Spleen (tissue), 13 donors: ENCODE results near the gene DTX3L. TPM values are rescaled to one million over a fixed set of nuclear protein-coding genes. Genes with fewer than 3 reads are reported as not detected.

ENCODE experiments used
- DNase-seq: peaks from one replicate; pipeline ENCODE4 v3.0.0-alpha.2; 2020
- H3K27ac ChIP-seq, 8 donors: fragments of 200-600 bp; sonication (generic) in 7 of 8; 1 replicate in 4 of 8; 2 replicates in 4 of 8; pipeline versions ENCODE4 v1.5.0 to v1.8.0; 2016 to 2021; ENCODE audit warnings: inconsistent platforms in 4 of 8, mild to moderate bottlenecking in 4 of 8, moderate library complexity in 1 of 8
- H3K27me3 ChIP-seq, 7 donors: fragments of 200-600 bp; sonication (generic) in 6 of 7; replicated peaks in 1 of 7; 1 replicate in 4 of 7; 2 replicates in 3 of 7; pipeline versions ENCODE4 v1.5.0 to v1.8.0; 2016 to 2021; ENCODE audit warnings: inconsistent platforms in 3 of 7, mild to moderate bottlenecking in 1 of 7
- H3K36me3 ChIP-seq, 6 donors: fragments of 200-600 bp; sonication (generic) in 5 of 6; 1 replicate in 4 of 6; 2 replicates in 2 of 6; pipeline versions ENCODE4 v1.5.0 to v1.8.0; 2016 to 2021; ENCODE audit warnings: inconsistent platforms in 2 of 6
- H3K4me1 ChIP-seq, 6 donors: fragments of 200-600 bp; sonication (generic) in 5 of 6; 1 replicate in 3 of 6; 2 replicates in 3 of 6; pipeline versions ENCODE4 v1.5.0 to v1.8.0; 2016 to 2021; ENCODE audit warnings: inconsistent platforms in 3 of 6
- H3K4me3 ChIP-seq, 8 donors: fragments of 200-600 bp; sonication (generic) in 7 of 8; 1 replicate in 4 of 8; 2 replicates in 4 of 8; pipeline versions ENCODE4 v1.5.0 to v1.8.0; 2016 to 2021; ENCODE audit warnings: inconsistent platforms in 4 of 8, mild to moderate bottlenecking in 4 of 8, moderate library complexity in 2 of 8
- H3K9me3 ChIP-seq, 8 donors: fragments of 200-600 bp; sonication (generic) in 7 of 8; 1 replicate in 4 of 8; 2 replicates in 4 of 8; pipeline versions ENCODE4 v1.5.0 to v1.8.0; 2016 to 2021; ENCODE audit warnings: inconsistent platforms in 4 of 8
- CTCF ChIP-seq, 11 experiments: fragments of 200-600 bp in 7 of 11; fragments of 450-650 bp in 4 of 11; sonication (generic) in 4 of 11; IDR thresholded peaks in 8 of 11; conservative IDR thresholded peaks in 3 of 11; 1 replicate in 7 of 11; 2 replicates in 4 of 11; pipeline versions ENCODE4 v1.4.0 to v1.8.0; 2016 to 2021; ENCODE audit warnings: antibody characterized with exemption in 11 of 11, inconsistent platforms in 4 of 11, mild to moderate bottlenecking in 1 of 11
- POLR2A ChIP-seq, 3 donors: fragments of 450-650 bp; IDR thresholded peaks; one replicate each; pipeline ENCODE4 v1.5.1; 2017; ENCODE audit warnings: antibody characterized with exemption in 3 of 3, mild to moderate bottlenecking in 1 of 3
- POLR2AphosphoS5 ChIP-seq, 3 donors: sonication (generic); formaldehyde crosslinking; IDR thresholded peaks; one replicate each; pipeline ENCODE4 v1.5.1; 2017; ENCODE audit warnings: antibody characterized with exemption in 3 of 3
- WGBS, 5 donors: extraction: QIAGEN DNeasy Blood & Tissue Kit in 3 of 5; methylation state at CpG; one replicate each; pipeline versions ENCODE4 v1.1.5 to v1.1.7; 2013 to 2018; 5-methylcytosine and 5-hydroxymethylcytosine counted together
- intact Hi-C: fragments of 100-400 bp; cut with DNase I; formaldehyde crosslinking; loops from one replicate; pipeline ENCODE4 v1.15.0; 2023; ENCODE audit warnings: low total_unique reads
- long read RNA-seq, 2 donors: transcript quantifications; one replicate each; lab custom pipeline, GENCODE V29; 2026
- polyA plus RNA-seq, 3 donors: library from polyadenylated mRNA; stranded (reverse); fragments of 200-250 nt; gene quantifications; one replicate each; pipeline ENCODE4 v1.2.1, GENCODE V29; 2013
- total RNA-seq, 7 donors: library from RNA; depleted of rRNA in 3 of 7; stranded (reverse); fragments of >200 nt in 3 of 7; fragmentation: NEBNext Ultra II Directional in 4 of 7; extraction: Animal tissue kit (Norgen Biotek cat#: 25700) in 4 of 7; gene quantifications; one replicate each; pipeline versions ENCODE4 v1.1.0 to v1.2.1, GENCODE V29; 2016 to 2021
- donor health status: healthy with polysubstance abuse.
- donor health status: DM: no; HTN: no; CAD: no; lungs with moderate emphysema.
- donor health status: DM: no; HTN: no; CAD: no.
- donor health status: Bipolar disorder and iron deficiency.
- donor health status: healthy.
- donor health status: DM: no; HTN: no; CAD: no.
- donor health status: DM: yes; HTN: yes; CAD: no.

The DTX3L gene
- total RNA-seq (10 to 100 TPM; 47.1 to 68.4 (median 67.4) TPM), polyA plus RNA-seq (10 to 100 TPM; 11.0 to 24.8 (median 11.5) TPM)
- long read RNA-seq, donor 1, full-length matches to known transcripts, result 5 of 5 reads
- long read RNA-seq, donor 1, partial matches to known transcripts, result 0 of 5 reads
- long read RNA-seq, donor 1, other reads (novel, unspliced or antisense), result 0 of 5 reads
- long read RNA-seq, donor 2, full-length matches to known transcripts, result 2 of 2 reads
- long read RNA-seq, donor 2, partial matches to known transcripts, result 0 of 2 reads
- long read RNA-seq, donor 2, other reads (novel, unspliced or antisense), result 0 of 2 reads

DNA sequence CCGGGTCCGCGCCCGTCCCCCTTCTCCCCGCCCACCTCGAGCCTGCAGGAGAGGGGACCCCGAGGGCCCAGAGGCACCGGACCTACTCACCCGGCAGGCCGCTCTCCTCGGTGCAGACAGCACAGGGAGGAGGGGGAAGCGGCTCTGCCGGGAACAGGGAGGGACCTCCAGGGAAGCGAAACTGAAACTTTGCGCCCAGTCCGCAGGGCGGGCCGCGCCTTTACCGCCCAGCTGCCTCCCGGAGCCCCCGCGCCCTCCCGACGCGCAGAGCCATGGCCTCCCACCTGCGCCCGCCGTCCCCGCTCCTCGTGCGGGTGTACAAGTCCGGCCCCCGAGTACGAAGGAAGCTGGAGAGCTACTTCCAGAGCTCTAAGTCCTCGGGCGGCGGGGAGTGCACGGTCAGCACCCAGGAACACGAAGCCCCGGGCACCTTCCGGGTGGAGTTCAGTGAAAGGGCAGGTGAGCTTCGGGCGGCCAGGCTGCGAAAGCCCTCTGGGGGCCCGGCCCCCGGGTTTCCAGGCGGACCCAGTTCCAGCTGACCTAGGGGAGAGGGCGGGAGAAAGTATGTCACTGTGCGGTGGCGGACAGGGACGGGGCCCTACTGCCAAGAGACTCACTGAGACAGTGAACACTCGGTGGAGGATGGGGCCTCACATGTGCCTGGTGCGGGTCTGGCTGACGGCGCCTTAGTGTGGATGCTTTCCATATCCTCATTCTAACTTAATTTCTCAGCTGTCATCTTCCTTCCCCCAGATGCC lies at the start of gene DTX3L, which contains the start of gene PARP9:
Gene DTX3L, plus strand, starts transcription at position 184 of the 758 bp plus-strand sequence. Its CDS starts 89 bp downstream, at position 273.
Gene PARP9, minus strand, starts transcription at position 146 of the 758 bp plus-strand sequence. CDS start 4,680 bp downstream, outside the sequence.
- Histone ChIP-seq H3K36me3 (peaks cover 0 to 54% (median 32%) of the 10 kb centered on the region in 6 donors), H3K4me1 (peaks cover 37 to 94% (median 87%) of the 10 kb centered on the region in 6 donors), H3K27me3 (no peaks in the 10 kb centered on the region), H3K4me3 (peak within 1 kb of the TSS; percentile 60 to 95 (median 82)), H3K9me3 (no peaks in the 10 kb centered on the region), H3K27ac (peak within 1 kb of the TSS; percentile 94 to 99 (median 97))
- intact Hi-C loops, result no loop called here
- TF ChIP-seq POLR2AphosphoS5 (IDR thresholded peaks at IDR 0.05), result peak; percentile 91 to 97 (median 94)
- peak in 2 of 3 donors; percentile 35 to 68 for TF ChIP-seq POLR2A (IDR thresholded peaks at IDR 0.05)
- TF ChIP-seq CTCF (IDR thresholded peaks at IDR 0.05 in 8 of 11, conservative IDR thresholded peaks at IDR 0.05 in 3 of 11), result peak in 1 of 11 experiments; percentile 22
- peak; percentile 96 for DNase-seq
- 0 to 1% (median 1%) methylated on average over 29 to 56 of the region's 56 CpGs for WGBS, 5 donors

DNA sequence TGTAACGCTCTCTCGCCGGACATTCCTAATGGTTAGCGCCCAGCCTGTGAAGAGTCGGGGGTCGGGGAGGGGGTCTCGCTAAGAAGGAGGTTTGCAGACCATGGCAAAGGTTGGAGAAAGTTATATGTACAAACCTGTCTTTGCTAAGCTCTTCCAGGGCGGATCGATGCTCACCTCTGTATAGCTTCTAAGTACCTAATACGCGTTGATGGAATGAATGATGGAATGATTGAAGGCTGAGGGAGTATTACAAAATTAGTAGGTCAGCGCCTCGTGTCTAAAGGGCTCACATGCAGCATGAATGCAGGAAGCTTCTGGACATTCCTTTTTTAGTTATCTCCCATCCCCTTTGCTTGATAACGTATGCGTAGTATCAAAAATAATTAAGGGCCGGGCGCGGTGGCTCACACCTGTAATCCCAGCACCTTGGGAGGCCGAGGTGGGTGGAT lies 49.1 kb upstream of the DTX3L start:
- H3K27ac ChIP-seq, result peak overlapping the region; percentile 94 to 99 (median 98)
- 36 to 42% (median 39%) methylated on average over 18 to 19 of the region's 19 CpGs for WGBS, 5 donors

DNA sequence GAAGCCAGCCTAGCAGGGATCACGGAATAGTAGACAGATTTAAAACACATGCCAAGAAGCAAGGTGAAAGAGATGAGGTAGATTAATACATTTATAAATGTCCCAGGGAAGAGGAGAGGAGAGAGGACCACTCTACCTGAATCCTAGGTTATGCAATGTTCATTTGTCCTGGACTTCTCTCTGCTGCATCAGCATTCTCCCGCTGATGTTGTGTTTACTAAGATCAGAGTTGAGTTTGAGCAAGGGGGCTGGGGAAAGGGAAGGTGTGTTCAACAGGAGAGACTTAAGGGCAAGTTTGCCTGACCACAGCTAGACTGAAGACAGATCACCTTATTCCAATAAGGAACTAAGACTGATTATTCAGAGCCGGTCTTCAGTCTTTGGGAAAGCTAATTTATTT lies 48.3 kb upstream of the DTX3L start:
- Histone ChIP-seq H3K4me3 (no peak overlapping the region), H3K4me1 (peaks cover 6 to 39% (median 30%) of the 10 kb centered on the region in 6 donors), H3K27me3 (no peaks in the 10 kb centered on the region), H3K36me3 (no peaks in the 10 kb centered on the region), H3K27ac (no peak overlapping the region), H3K9me3 (no peaks in the 10 kb centered on the region)
- TF ChIP-seq POLR2A (IDR thresholded peaks at IDR 0.05) (no peak), CTCF (IDR thresholded peaks at IDR 0.05 in 8 of 11, conservative IDR thresholded peaks at IDR 0.05 in 3 of 11) (no peak), POLR2AphosphoS5 (IDR thresholded peaks at IDR 0.05) (no peak)
- 90 to 100% (median 96%) methylated on average over 3 of the region's 3 CpGs for WGBS, 5 donors
- no peak for DNase-seq
- intact Hi-C loops, result no loop called here

More for the DNA sequence above, 49.1 kb upstream of the DTX3L start:
- no peak for TF ChIP-seq POLR2AphosphoS5 (IDR thresholded peaks at IDR 0.05)
- TF ChIP-seq CTCF (IDR thresholded peaks at IDR 0.05 in 8 of 11, conservative IDR thresholded peaks at IDR 0.05 in 3 of 11), result no peak
- no peak for TF ChIP-seq POLR2A (IDR thresholded peaks at IDR 0.05)
- intact Hi-C loops, result no loop called here
- peaks cover 6 to 47% (median 33%) of the 10 kb centered on the region in 6 donors for H3K4me1 ChIP-seq
- peaks cover 0 to 2% (median 0%) of the 10 kb centered on the region in 8 donors for H3K9me3 ChIP-seq
- H3K36me3 ChIP-seq, result no peaks in the 10 kb centered on the region
- no peaks in the 10 kb centered on the region for H3K27me3 ChIP-seq
- no peak for DNase-seq
- H3K4me3 ChIP-seq, result peak overlapping the region; percentile 65 to 93 (median 84)
